NCI-H446 treated with DMSO at 0.1 percent for 48 hours (cell line): ENCODE measurements around the gene SLC22A3.
"Not testable (repeated sequence)": the region's sequence is repeated elsewhere in the genome, so short reads cannot be mapped to it uniquely, and the experiment has no call there.

Source experiments
- DNase-seq: peaks from one replicate; lab custom pipeline; 2025; lab: John Stamatoyannopoulos, UW

SLC22A3 gene

DNA sequence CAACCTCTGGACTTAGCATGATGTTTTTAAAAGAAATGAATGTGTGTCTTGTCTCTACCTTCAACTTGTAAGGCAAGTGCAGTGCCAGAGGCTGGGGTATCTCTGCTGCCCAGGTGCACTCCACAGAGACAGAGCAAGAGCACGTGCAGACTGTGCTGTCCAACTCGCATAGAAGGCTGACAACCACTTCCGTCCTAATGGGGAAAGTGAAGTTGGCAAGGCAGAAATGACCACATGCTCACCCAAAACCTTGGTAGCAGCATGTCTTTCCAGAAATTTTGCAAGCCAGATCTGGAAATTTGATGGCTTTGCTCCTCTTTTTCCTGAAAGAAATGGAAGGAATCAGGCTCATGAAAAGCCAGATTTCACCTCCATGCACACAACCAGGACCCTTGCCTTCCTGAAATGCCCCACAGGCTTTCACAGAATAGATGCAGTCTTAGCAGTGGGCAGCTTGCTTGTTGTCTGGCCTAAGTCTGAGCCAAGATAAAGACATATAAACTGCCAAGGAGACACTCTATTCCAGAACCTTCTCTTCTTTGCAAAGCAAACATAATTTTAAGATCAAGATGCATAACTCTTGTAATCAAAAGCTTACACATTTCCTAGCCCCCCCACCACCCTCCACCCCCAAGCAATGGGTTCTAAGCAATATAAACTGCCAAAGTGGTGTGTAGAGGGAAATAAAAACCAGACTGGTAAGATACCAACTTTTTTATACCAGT lies 26.8 kb downstream of the SLC22A3 start:
- no peak for DNase-seq

GRCh38 chr6:160375561-160375949 lies 27.4 kb downstream of the SLC22A3 start:
- DNase-seq = no peak

DNA sequence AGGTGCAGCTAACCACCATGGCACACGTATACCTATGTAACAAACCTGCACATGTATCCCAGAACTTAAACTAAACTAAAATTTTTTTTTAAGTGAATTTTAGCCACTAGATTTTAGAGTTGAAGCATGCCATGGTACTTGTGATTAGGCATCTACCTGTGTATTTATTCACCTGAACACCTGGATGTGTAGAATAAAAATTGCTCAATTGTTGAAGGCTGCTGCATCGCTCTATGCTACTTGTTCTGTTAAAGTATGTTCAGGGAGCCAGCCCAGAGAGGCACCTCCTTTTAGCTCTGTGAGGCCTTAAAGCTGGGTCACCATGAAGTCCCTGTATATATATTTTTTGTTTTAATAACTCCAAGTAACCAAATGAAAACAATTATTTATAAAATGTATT lies 28.3 kb downstream of the SLC22A3 start:
- DNase-seq = no peak

DNA sequence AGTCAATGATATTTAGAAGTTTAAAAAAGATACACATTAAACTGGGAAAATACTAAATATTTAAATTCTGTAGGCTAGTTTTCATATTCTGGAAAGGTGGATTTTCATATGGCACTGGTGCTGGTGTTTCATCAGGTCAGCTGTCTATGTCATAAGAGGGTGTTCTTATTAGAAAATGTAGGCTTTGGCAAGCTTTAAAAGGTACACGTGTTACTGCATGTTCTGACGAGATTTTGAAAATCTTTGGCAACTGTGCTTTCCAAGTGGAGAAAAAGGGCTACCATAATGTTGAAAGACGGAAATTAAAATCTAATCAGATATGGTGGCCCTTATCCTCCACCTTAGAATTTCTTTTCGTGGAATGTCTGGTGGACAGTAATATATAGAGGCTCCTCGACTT lies 30.0 kb downstream of the SLC22A3 start:
- DNase-seq = no peak

GRCh38 chr6:160378882-160379281 lies 30.7 kb downstream of the SLC22A3 start:
- DNase-seq = peak; percentile 24

- no peak for DNase-seq
These were observed 31.3 kb downstream of the SLC22A3 start for GRCh38 chr6:160379466-160379865.

DNA sequence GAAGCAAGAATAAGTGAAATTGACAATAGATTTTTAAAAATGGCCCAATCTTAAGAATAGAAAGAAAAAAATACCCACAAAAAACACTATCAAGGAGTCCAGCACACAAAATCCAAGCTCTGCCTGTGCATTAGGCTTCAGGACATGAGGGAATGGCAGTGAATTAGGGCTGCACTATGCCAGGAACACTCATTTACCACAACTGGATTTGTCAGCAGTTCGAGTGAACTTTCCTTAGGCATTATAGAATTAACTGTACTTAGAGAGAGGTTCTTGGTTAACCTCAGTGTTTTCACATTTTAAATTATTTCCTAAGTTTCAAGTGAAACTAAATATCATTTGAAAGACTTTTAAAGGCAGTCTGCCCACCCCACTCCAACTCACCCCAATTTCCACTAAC lies 34.8 kb downstream of the SLC22A3 start:
- DNase-seq = no peak

DNA sequence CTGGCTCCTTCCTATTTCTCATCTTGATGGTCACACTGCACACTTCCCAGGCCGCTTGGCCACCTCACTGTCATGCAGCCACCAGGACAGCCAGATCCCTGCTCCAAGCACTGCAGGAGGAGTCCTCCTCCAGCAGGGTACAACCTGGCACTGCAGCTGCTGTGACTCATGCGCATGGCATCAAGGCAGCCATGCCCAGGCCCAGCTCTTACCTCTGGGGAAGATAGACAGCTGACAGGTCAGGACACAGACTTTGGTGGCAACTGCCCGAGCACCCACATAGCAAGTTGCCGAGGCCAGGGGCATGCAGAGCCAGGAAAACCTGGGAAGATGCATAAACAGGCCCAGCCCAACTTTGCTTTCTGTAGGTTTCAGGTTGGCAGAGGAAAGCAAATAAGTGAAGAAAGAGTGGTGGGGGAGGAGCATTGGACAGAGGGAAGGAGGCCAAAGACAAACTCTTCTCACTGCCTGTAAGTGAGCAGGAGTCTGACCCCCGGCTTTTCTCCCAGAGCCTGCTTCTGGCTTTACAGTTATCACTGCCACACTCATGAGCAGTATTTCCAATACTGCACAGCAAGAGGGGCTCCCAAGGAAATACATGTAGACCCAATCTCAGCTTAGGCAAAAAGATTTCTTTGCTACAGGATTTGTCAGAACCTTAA lies 38.8 kb downstream of the SLC22A3 start:
- no peak for DNase-seq

DNA sequence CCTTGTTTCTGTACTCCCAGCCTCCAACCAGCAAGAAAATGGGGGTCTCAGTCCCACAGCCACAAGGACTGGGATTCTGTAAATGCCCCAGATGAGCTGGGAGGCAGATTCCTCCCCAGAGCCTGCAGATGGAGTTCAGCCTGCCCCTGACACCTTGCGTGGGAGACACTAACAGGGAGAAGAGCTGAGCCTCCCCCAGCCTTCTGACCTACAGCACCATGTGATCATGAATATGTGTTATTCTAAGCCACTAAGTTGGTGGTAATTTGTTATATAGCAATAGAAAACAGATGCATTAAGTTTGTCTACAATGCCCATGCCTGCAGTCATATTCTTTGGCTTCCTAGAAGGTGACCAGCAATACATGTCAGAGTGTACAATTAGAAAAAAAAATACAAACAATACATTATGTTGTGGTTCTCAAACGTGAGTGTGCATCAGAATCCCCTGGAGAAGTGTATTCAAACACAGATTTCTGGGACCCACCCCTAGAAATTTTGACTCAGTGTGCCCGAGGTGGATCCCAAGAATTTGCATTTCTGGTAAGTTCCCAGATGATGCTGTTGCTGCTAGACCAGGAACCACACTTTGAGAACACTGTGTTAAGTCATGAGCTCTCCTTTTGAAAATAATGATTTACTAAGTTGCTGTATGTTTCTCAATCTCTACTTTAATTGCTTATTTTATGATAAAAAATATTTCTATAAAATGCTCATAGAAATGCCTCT lies 39.9 kb downstream of the SLC22A3 start:
- DNase-seq = no peak

GRCh38 chr6:160388922-160389321 lies 40.7 kb downstream of the SLC22A3 start:
- no peak for DNase-seq

GRCh38 chr6:160391419-160392116 lies 43.4 kb downstream of the SLC22A3 start:
- DNase-seq = no peak

GRCh38 chr6:160393442-160393841 lies 45.3 kb downstream of the SLC22A3 start:
- DNase-seq = not testable (repeated sequence)

DNA sequence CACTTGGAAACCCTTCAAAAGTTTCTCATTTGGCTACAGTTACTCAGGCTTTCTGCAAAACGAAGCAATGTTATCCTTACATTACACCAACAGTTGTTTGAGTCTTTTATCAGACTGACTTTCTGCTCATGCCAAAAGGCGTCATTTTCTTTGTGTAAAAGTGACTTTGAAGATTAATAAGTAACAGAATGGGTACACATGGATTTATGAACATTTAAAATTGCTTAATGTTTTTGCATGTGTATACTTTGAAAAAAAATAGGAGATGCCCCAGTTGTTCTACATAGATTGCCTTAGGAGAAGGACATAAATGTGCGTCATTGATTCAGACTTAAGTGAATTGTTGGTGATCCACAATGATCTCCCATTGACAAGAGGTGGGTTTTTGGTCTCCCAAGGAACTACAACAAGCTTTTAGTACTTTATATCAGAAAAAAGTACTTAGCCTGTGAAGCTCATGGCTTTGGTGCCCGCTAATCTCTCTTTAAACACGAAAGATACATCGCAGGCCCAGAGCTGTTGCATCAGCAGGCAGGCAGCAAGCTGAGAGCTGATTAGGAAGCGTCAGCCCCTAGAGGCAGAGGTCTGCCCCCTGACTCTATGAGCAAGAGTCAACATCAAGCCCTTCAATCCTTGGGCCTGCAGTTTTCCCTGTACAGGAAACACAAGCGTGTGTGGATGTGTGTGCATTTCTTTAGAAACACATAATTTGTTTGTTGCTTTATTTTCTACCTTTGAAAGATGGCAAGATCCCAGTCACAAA lies 45.9 kb downstream of the SLC22A3 start:
- DNase-seq = no peak

GRCh38 chr6:160394654-160395035 lies 46.5 kb downstream of the SLC22A3 start:
- no peak for DNase-seq

DNA sequence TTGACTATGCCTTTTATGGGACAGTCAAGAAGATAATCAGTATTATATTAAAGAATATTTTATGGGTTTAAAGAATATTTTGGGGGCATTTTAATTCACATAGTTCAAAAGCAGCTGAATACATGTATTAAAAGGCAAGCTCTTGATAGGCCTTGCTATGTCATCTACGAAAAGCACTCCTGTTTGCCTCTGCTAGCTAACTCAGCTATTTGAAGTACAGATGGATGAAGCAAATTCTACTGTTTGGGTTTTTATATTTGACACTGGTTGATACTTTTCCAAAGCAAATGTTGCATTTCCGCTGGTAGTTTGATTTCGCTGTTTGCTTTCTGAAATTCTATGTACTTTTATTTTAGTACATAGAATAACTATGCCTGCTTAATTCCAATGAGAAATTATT lies 47.0 kb downstream of the SLC22A3 start:
- no peak for DNase-seq

GRCh38 chr6:160396292-160396691 lies 48.1 kb downstream of the SLC22A3 start:
- DNase-seq = no peak

- no peak for DNase-seq
These were observed 50.6 kb downstream of the SLC22A3 start for GRCh38 chr6:160398674-160399271.

GRCh38 chr6:160400446-160400845 lies 52.3 kb downstream of the SLC22A3 start:
- DNase-seq = no peak

GRCh38 chr6:160408528-160408927 lies 60.4 kb downstream of the SLC22A3 start:
- no peak for DNase-seq

- no peak for DNase-seq
These were observed 64.8 kb downstream of the SLC22A3 start for GRCh38 chr6:160412993-160413392.

DNA sequence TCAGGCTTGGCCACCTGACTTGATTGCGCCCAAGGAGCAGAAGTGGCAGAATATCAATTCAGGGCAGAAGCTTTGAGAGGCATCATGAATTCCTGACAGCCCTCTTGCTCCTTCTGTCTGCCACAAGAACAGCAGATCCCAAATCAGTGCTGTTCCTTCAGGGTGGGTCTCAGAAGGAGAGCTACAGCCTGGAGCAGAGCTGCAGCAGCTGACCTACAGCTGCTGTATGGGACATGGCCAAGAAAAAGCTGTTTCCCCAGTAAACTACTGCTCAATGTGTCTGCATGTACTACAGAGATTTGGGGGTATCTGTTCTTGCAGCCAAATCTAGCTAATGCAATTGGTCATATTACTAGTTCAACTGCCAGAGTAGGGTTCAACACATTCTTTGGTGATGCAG lies 69.0 kb downstream of the SLC22A3 start:
- DNase-seq = no peak
